Measurements from ENCODE around the gene FXN.

GRCh38 chr9:69089491-69089890, 53.9 kb downstream of the FXN start:
- TF ChIP-seq CTCF (IDR thresholded peaks at IDR 0.05): no peak
- no peak for TF ChIP-seq POLR2A (IDR thresholded peaks at IDR 0.05)
